ENCODE results near the gene PRDM2.

DNA sequence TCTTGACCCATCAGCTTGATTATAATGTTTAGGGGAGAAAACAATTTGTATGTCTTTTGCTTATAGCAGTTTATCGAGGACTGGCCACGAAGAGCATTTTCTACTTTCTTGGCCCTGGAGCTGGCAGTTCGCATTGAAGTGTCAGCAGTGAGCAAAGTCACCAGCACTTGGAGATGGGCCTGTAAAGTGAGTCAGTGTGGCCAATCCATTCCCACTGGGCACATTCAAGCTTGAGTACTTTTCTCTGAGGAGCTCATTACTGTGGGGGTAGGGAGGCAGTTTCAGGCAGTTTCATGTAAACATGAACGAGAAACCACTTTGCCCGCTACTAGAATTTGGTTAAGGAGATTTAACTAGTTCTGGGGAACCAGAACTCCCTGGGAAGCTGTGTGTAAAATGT is 164.8 kb downstream of the PRDM2 start:
- no peak for TF ChIP-seq EZH2phosphoT487 (IDR thresholded peaks at IDR 0.05; ENCODE audit: insufficient read depth, low read depth)
- no peak for TF ChIP-seq EZH2 (IDR thresholded peaks at IDR 0.05; ENCODE audit: insufficient read depth, poor library complexity, severe bottlenecking)
